ENCODE data around the gene MNT. TPM values are rescaled to one million over a fixed set of nuclear protein-coding genes. Genes with fewer than 3 reads are reported as not detected.
A peak's percentile ranks its signal among the peaks of the same experiment; 100 is the strongest.

MNT gene
- polyA plus RNA-seq, 3 donors, result 0.28 to 42.4 (median 1.3) TPM

DNA sequence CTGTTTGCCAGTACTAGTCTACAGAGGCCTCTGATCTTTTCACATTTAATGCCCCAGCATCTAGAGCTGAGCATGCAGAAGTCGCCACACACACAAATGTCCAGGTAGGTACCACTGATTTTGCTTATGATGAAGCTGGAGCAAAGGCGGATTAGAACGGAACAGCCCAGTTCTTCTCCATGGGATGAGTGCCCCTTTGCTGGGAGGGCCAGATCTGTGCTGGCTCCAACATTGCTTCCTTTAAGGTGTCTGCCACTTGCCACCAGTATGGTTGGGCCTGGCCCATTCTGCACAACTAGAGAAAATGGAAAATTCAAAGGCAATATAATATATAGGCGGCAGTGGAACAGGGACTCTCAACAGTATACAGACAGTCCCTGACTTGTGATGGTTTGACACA, 2.2 kb upstream of the MNT start:
- Mint-ChIP-seq H3K27me3 (ENCODE audit: low read depth in 3 of 3) (peaks cover 0 to 9% (median 0%) of the 10 kb centered on the region in 3 donors), H3K9me3 (peaks cover 0 to 5% (median 0%) of the 10 kb centered on the region in 7 donors), H3K4me1 (peaks cover 60% of the 10 kb centered on the region), H3K36me3 (peaks cover 13 to 15% of the 10 kb centered on the region in 2 donors), H3K4me3 (peak overlapping the region in 1 of 2 donors; percentile 90), H3K27ac (peak overlapping the region in 4 of 7 donors; percentile 33 to 100 (median 75))
- Histone ChIP-seq H3K4me1 (ENCODE audit: control insufficient read depth in 1 of 2, insufficient read depth in 2 of 2, low read length in 2 of 2) (peaks cover 52 to 62% of the 10 kb centered on the region in 2 donors), H3K27me3 (ENCODE audit: control insufficient read depth in 2 of 2, insufficient read depth in 2 of 2, low read length in 2 of 2) (no peaks in the 10 kb centered on the region), H2AFZ (ENCODE audit: insufficient read depth, low read depth, low read length, poor library complexity, severe bottlenecking) (no peak overlapping the region), H3K9ac (ENCODE audit: insufficient read depth, low read length, poor library complexity, severe bottlenecking) (peak overlapping the region; percentile 57), H3K4me2 (replicated peaks; ENCODE audit: extremely low read depth, low read length, poor library complexity, severe bottlenecking) (peak overlapping the region; percentile 97), H3K9me3 (replicated peaks in 1 of 2; ENCODE audit: control insufficient read depth in 1 of 2, insufficient read depth in 1 of 2, low read length in 2 of 2) (no peaks in the 10 kb centered on the region), H4K20me1 (ENCODE audit: insufficient read depth, low read length) (peaks cover 7% of the 10 kb centered on the region), H3K27ac (ENCODE audit: low read depth in 1 of 2, low read length in 2 of 2) (peak overlapping the region in 1 of 2 donors; percentile 89), H3K4me3 (replicated peaks in 1 of 3; ENCODE audit: low read depth in 2 of 3, low read length in 3 of 3) (peak overlapping the region in 1 of 3 experiments; percentile 82), H3K36me3 (replicated peaks in 1 of 2; ENCODE audit: control insufficient read depth in 1 of 2, insufficient read depth in 2 of 2, low read length in 2 of 2) (no peaks in the 10 kb centered on the region), H3K79me2 (ENCODE audit: insufficient read depth, low read length) (peaks cover 22% of the 10 kb centered on the region)
- no peak for DNase-seq
- intact Hi-C loops (cut with micrococcal nuclease), result no loop called here
- WGBS (ENCODE audit: insufficient coverage), result 92% methylated on average over 3 of the region's 4 CpGs
- TF ChIP-seq, protein P1, sequence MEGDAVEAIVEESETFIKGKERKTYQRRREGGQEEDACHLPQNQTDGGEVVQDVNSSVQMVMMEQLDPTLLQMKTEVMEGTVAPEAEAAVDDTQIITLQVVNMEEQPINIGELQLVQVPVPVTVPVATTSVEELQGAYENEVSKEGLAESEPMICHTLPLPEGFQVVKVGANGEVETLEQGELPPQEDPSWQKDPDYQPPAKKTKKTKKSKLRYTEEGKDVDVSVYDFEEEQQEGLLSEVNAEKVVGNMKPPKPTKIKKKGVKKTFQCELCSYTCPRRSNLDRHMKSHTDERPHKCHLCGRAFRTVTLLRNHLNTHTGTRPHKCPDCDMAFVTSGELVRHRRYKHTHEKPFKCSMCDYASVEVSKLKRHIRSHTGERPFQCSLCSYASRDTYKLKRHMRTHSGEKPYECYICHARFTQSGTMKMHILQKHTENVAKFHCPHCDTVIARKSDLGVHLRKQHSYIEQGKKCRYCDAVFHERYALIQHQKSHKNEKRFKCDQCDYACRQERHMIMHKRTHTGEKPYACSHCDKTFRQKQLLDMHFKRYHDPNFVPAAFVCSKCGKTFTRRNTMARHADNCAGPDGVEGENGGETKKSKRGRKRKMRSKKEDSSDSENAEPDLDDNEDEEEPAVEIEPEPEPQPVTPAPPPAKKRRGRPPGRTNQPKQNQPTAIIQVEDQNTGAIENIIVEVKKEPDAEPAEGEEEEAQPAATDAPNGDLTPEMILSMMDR (IDR thresholded peaks at IDR 0.05), result no peak

DNA sequence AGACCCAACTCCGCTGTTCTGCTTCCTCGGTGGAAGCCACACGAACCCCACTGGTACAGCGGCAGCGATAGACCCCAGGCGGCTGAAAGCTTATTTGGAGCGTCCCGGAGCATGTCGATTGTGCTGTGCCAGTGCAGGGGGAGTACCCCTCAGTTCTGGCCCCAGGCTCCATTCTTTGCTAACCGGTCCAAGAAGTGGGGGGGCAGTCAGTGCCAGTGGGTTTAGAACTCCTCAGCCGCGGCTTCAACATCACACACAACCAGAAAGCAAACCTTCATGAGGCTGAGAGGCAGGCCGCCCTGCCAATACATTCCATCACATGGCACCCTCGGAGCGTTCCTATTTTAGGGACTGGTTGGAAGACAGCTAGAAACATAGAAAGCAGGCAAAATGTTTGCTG, 1.7 kb upstream of the MNT start:
- WGBS (ENCODE audit: insufficient coverage), result 10% methylated on average over 9 of the region's 15 CpGs
- peaks cover 0 to 5% (median 0%) of the 10 kb centered on the region in 7 donors for H3K9me3 Mint-ChIP-seq
- peaks cover 27% of the 10 kb centered on the region for H3K79me2 ChIP-seq (ENCODE audit: insufficient read depth, low read length)
- H2AFZ ChIP-seq (ENCODE audit: insufficient read depth, low read depth, low read length, poor library complexity, severe bottlenecking), result peak overlapping the region; percentile 70
- peaks cover 57 to 67% of the 10 kb centered on the region in 2 donors for H3K4me1 ChIP-seq (ENCODE audit: control insufficient read depth in 1 of 2, insufficient read depth in 2 of 2, low read length in 2 of 2)
- H3K27ac Mint-ChIP-seq, result peak overlapping the region; percentile 89 to 100 (median 93)
- peaks cover 65% of the 10 kb centered on the region for H3K4me1 Mint-ChIP-seq
- peak overlapping the region; percentile 52 to 82 (median 61) for H3K4me3 ChIP-seq (replicated peaks in 1 of 3; ENCODE audit: low read depth in 2 of 3, low read length in 3 of 3)
- H3K27ac ChIP-seq (ENCODE audit: low read depth in 1 of 2, low read length in 2 of 2), result peak overlapping the region; percentile 63 to 89
- H3K27me3 ChIP-seq (ENCODE audit: control insufficient read depth in 2 of 2, insufficient read depth in 2 of 2, low read length in 2 of 2), result no peaks in the 10 kb centered on the region
- DNase-seq, result no peak
- no peaks in the 10 kb centered on the region for H3K36me3 ChIP-seq (replicated peaks in 1 of 2; ENCODE audit: control insufficient read depth in 1 of 2, insufficient read depth in 2 of 2, low read length in 2 of 2)
- H3K4me2 ChIP-seq (replicated peaks; ENCODE audit: extremely low read depth, low read length, poor library complexity, severe bottlenecking), result peak overlapping the region; percentile 97
- H3K36me3 Mint-ChIP-seq, result peaks cover 15 to 17% of the 10 kb centered on the region in 2 donors
- TF ChIP-seq, protein P1 (IDR thresholded peaks at IDR 0.05), result no peak
- peak overlapping the region; percentile 57 for H3K9ac ChIP-seq (ENCODE audit: insufficient read depth, low read length, poor library complexity, severe bottlenecking)
- H4K20me1 ChIP-seq (ENCODE audit: insufficient read depth, low read length), result peaks cover 12% of the 10 kb centered on the region
- no peaks in the 10 kb centered on the region for H3K9me3 ChIP-seq (replicated peaks in 1 of 2; ENCODE audit: control insufficient read depth in 1 of 2, insufficient read depth in 1 of 2, low read length in 2 of 2)
- H3K27me3 Mint-ChIP-seq (ENCODE audit: low read depth in 3 of 3), result peaks cover 0 to 9% (median 0%) of the 10 kb centered on the region in 3 donors
- H3K4me3 Mint-ChIP-seq, result peak overlapping the region; percentile 82 to 90
- intact Hi-C loops (cut with micrococcal nuclease), result loop anchor here in 1 of 2 donors (1.0 kb wide), 1 partner anchor 14 kb away; no protein-coding TSS in a partner anchor

All from CD14-positive monocyte (primary cell).